ENCODE measurements around the gene C6orf52. TPM values are rescaled to one million over a fixed set of nuclear protein-coding genes. Genes with fewer than 3 reads are reported as not detected.

The C6orf52 gene
- total and polyA plus RNA-seq, 9 of the 15 experiments (the other 6 are each of a cell fraction or from before 2014, with no cell fraction given): 6.7 to 37.0 (median 11.1) TPM

- TF ChIP-seq FOXK2 (conservative IDR thresholded peaks at IDR 0.05 in 1 of 2, IDR thresholded peaks at IDR 0.05 in 1 of 2; ENCODE audit: low read depth in 2 of 2): peak; percentile 62 to 73; a peak in 2 of 4 replicates
- TF ChIP-seq ZBTB40 (IDR thresholded peaks at IDR 0.05): peak; percentile 81
- no peak for TF ChIP-seq ZBTB40 (CRISPR knock-in tag; IDR thresholded peaks at IDR 0.05)
- no peak for TF ChIP-seq ZBTB12 (CRISPR knock-in tag; IDR thresholded peaks at IDR 0.05)
- TF ChIP-seq SETDB1 (IDR thresholded peaks at IDR 0.05; ENCODE audit: low read length): no peak
- peak; percentile 85 for TF ChIP-seq ETV1 (tag; conservative IDR thresholded peaks at IDR 0.05; ENCODE audit: low read depth)
- TF ChIP-seq ZMIZ1 (IDR thresholded peaks at IDR 0.05; ENCODE audit: low read depth in 2 of 2, low read length in 2 of 2): peak in 1 of 2 experiments; percentile 59; a peak in 1 of 4 replicates
- TF ChIP-seq U2AF2 (optimal IDR thresholded peaks at IDR 0.05; ENCODE audit: low read depth, low read length): no peak
- TF ChIP-seq THRB (CRISPR knock-in tag; conservative IDR thresholded peaks at IDR 0.05): no peak
- no peak for TF ChIP-seq RUNX1 (IDR thresholded peaks at IDR 0.05; ENCODE audit: low read depth)
- peak; percentile 46; the same call in 1 of the 2 replicates for TF ChIP-seq SMARCE1 (IDR thresholded peaks at IDR 0.05)
Observed at GRCh38 chr6:10722820-10723566, 28.6 kb upstream of the C6orf52 start, which contains the start of gene TMEM14C (continued).
